ENCODE results near the gene SHANK1.

DNA sequence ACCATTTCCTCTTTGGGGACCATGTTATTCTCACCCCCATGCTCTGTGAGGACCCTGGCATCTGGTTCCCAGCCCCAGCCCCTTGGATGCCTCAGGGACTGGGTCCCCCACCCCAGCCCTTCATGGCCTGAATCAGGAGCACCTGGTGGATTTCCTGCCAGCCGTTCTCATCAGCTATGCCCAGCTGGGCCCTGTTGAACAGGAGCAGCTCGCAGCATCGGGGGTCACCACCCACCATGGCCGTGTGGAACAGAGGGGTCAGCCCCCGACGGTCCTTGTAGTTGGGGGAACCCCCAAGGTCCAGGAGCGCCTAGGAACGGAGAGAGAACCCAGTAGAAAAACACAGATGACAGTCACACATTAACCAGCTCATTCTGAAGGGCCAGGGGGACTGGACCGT lies 7.8 kb downstream of the SHANK1 start:
- TF ChIP-seq EZH2 (IDR thresholded peaks at IDR 0.05; ENCODE audit: low read length, unreplicated experiment) (no peak), EZH2phosphoT487 (IDR thresholded peaks at IDR 0.05; ENCODE audit: borderline replicate concordance, low read length) (no peak)
- TF ChIP-seq, protein P1, sequence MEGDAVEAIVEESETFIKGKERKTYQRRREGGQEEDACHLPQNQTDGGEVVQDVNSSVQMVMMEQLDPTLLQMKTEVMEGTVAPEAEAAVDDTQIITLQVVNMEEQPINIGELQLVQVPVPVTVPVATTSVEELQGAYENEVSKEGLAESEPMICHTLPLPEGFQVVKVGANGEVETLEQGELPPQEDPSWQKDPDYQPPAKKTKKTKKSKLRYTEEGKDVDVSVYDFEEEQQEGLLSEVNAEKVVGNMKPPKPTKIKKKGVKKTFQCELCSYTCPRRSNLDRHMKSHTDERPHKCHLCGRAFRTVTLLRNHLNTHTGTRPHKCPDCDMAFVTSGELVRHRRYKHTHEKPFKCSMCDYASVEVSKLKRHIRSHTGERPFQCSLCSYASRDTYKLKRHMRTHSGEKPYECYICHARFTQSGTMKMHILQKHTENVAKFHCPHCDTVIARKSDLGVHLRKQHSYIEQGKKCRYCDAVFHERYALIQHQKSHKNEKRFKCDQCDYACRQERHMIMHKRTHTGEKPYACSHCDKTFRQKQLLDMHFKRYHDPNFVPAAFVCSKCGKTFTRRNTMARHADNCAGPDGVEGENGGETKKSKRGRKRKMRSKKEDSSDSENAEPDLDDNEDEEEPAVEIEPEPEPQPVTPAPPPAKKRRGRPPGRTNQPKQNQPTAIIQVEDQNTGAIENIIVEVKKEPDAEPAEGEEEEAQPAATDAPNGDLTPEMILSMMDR (conservative IDR thresholded peaks at IDR 0.05; ENCODE audit: low read depth, low read length) = no peak
